GM21576 (cell line): ENCODE measurements around the gene RFX2.
"Not testable (repeated sequence)": the region's sequence is repeated elsewhere in the genome, so short reads cannot be mapped to it uniquely, and the experiment has no call there.

Experiments
- ATAC-seq: cut with Tn5 transposase; IDR thresholded peaks from one replicate; pipeline ENCODE4 v1.9.1; 2021; ENCODE audit warnings: mild to moderate bottlenecking, moderate library complexity; ENCODE audit not compliant: unreplicated experiment

RFX2 gene

GRCh38 chr19:6110360-6110977, at the start of gene RFX2:
RFX2 (minus strand) TSS chr19:6110500; CDS start chr19:6047496, 63,004 bp downstream.
- peak; percentile 95 for ATAC-seq

DNA sequence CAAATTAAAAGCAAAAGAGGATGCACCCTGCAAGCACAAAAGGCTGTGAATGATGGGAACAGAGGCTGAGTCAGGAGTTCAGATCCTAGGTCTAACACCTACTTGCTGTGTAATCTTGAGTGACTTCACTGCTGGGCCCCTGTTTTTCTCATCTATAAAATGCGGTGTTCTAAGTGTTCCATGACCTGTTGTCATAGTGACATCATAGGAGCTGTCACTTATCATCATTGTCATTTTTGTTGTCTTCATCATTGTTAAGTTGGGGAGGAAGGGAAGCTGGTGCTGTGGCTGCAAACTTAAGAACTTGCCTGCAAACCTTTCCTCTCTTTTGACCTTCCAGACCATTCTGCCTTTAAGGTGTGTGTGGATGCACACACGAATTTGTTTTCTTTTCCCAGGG, 45.7 kb upstream of the RFX2 start:
- ATAC-seq, result no peak

GRCh38 chr19:6150289-6150688, 40.0 kb upstream of the RFX2 start:
- no peak for ATAC-seq

- no peak for ATAC-seq
Observed at GRCh38 chr19:6141217-6141616, 30.9 kb upstream of the RFX2 start.

DNA sequence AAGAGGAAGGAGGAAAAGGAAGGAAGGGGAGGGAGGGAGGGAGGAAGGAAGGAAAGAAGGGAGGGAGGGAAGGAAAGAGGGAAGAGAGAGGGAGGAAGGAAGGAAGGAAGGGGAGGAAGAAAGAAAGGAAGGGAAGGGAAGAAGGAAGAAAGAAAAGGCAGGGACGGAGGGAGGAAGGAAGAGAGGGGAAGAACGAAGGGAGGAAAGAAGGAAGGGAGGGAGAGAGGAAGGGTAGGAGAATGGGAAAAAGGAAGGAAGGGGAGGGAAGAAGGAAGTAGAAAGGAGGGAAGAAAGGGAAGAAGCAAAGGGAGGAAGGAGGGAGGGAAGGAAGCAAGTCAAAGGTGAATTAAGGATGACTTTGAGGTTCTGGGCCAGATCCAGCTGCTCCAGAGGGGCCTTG, 28.2 kb upstream of the RFX2 start:
- ATAC-seq, result no peak

DNA sequence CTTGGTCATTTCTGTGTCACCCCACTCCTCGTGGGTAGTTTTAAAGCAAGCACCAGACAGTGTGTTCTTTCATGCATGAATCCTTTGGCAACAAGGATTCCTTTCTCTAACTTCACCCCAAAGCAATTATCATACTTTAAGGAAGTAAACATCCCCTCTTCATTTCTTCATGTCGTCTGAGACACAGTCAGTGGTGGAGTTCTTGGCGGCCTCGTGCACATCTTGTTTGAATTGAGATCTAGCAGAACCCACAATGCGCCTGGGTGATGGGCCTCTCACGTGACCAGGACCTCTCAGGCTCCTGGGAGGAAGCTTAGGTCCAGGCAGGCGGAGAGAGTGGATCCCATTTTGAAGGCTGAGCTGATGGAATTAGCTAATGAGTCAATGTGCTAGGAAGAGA, 27.8 kb upstream of the RFX2 start:
- no peak for ATAC-seq

- no peak for ATAC-seq
Observed at GRCh38 chr19:6133231-6133630, 22.9 kb upstream of the RFX2 start.

DNA sequence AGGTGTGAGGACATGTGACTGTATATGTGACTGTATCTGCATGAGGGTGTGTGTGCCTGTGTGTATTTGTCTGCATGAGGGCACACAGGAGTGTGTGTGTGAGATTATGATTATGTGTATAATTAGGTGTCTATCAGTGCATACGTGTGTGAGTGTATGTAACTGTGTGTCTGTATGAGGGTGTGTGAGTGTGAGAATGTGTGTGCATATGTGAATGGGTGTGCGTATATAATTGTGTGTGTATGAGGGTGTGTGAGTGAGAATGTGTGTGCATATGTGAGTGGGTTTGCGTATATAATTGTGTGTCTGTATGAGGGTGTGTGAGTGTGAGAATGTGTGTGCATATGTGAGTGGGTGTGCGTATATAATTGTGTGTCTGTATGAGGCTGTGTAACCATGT, 22.2 kb upstream of the RFX2 start:
- no peak for ATAC-seq

GRCh38 chr19:6127716-6128335, 17.5 kb upstream of the RFX2 start:
- ATAC-seq, result no peak

- peak; percentile 59 for ATAC-seq
Observed at GRCh38 chr19:6126335-6126974, 16.2 kb upstream of the RFX2 start.

DNA sequence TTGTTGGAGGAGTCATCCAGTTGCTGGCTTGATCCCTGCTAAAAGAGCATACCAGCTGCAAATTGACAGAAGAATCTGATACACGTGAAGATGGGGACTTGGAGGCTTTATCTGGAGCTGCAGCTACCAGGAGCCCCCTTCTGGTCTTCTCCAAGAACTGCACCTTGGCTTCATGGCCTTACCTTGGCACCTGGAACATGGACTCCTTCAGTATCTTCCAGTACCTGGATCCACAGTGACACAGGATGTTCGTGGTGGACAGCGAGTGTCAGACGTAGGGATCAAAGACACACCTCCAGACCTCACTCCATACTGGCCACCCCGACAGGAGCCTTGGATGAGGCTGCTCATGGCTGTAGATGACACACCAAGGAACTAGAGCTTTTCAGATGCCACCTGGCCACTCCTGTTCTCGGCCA, 15.3 kb upstream of the RFX2 start:
- no peak for ATAC-seq

GRCh38 chr19:6119031-6119430, 8.7 kb upstream of the RFX2 start:
- ATAC-seq, result no peak

GRCh38 chr19:6118043-6118442, 7.7 kb upstream of the RFX2 start:
- no peak for ATAC-seq

DNA sequence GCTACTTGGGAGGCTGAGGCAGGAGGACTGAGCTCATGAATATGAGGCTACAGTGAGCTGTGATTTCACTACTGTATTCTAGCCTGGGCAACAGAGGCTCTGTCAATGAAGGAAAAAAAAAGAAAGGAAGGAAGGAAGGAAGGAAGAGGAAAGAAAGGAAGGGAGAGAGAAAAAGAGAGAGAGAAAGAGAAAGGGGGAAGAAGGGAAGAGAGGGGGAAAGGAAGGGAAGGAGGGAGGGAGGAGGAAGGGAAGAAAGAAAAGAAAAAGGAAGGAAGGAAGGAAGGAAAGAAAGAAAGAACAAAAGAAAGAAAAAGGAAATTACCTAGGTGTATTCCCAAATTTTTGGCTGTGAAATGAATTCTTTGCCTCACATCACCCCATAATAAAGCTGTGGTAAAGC, 7.2 kb upstream of the RFX2 start:
- no peak for ATAC-seq

DNA sequence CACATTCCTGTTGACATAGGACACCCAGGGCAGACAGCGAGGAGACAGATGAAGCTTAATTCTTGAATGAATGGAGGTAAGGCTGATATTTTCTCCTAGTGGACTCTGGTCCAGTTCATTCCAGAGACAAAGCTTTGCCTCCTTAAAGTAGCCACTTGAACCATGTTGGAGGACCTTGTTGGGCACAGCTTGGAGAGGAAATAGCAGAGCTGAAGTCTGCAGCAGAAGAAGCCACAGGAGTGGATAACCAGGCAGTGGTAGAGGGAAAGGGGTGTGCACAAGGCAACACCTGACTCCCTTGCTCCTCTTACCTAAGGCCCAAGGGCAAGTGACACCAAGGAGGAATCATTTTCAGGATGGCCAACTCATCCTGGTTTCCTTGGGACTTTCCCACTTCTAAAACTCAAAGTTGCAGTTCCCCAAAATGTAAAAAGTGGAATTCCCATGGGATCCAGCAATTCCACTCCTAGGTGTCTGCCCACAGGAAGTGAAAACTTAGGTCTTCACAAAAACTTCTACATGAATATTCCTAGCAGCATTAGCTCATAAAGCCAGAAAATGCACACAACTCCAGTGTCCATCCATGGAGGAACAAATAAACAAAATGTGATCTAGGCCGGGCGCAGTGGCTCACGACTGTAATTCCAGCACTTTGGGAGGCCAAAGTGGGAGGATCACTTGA, 6.6 kb upstream of the RFX2 start:
- no peak for ATAC-seq

- no peak for ATAC-seq
Observed at GRCh38 chr19:6115992-6116391, 5.7 kb upstream of the RFX2 start.

DNA sequence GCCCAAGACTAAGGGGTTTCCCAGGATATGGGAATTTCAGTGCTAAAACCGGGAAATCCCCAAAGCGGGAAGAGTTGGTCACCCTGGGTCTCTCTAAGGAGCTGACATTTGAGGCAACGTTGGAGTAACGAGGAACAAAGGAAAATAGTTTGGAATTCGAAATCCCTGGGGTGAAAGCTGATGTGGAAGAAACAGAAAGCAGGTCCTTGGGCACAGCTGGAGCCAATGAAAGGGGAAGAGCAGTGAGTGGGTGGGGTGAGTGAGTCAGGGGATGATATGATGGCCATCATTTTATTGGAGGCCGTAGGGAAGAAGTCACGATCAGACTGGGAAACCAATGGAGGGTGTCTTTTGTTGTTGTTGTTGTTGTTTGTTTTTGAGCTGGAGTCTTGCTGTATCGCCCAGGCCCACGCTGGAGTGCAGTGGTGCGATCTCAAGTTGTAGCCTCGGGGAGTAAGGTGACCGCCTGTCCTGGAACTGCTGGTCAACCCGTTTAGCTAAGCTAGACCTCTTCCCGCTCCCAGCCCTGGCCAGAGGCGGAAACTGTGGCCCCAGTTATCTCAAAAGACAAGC, 3.4 kb upstream of the RFX2 start:
- ATAC-seq, result no peak

DNA sequence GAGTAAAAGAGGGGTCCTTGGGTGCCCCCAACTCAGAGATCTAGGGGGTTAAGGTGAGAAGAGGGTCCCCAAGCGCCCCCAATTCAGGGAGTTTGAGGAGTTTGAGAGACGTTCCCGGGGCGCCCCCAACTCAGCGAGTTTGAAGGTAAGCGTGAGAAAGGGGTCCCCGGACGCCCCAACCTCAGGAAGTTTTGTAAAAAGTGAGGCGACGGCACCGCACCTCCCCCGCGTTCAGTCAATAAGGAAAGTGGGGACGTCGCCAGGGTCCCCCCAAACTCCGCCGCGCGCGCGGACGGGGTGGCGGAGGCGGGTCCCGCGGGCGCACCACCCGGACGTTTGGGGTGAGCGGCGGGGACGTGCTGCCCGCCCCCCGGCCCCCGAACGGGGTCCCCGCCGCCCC, 353 bp downstream of the RFX2 start:
- no peak for ATAC-seq

GRCh38 chr19:6108721-6109633, 1.3 kb downstream of the RFX2 start:
- ATAC-seq, result no peak

DNA sequence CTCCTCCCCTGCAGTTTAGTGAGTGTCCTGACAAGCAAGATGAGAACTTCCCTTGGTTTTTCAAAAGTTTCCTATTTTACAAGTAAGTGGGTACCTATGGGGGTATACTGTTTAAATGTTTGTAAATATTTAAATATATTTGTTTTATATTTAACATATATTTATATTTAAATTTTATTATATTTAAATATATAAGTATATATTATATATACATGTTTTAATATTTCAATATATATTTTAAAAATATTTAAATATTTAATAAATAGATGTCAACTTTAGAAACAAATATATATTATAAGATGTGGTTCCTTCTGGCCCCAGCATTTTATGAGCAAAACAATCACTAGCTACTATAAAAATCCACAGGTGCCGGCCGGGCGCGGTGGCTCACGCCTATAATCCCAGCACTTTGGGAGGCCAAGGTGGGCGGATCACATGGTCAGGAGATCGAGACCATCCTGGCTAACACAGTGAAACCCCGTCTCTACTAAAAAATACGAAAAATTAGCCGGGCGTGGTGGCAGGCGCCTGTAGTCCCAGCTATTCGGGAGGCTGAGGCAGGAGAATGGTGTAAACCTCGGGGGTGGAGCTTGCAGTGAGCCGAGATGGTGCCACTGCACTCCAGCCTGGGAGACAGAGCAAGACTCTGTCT, 3.5 kb downstream of the RFX2 start:
- ATAC-seq, result not testable (repeated sequence)
